ENCODE data around the gene ZNF48.

ZNF48 gene

GRCh38 chr16:30413112-30413806, 18.0 kb downstream of the ZNF48 start:
- no peaks in the 10 kb centered on the region for H3K36me3 ChIP-seq (ENCODE audit: insufficient read depth)
- H3K4me3 ChIP-seq (IDR thresholded peaks at IDR 0.05; ENCODE audit: insufficient read depth, low read depth, low read length): no peak overlapping the region
- peak overlapping the region; percentile 1; the same call in 1 of the 2 replicates for H3K4me2 ChIP-seq
- no peaks in the 10 kb centered on the region for H4K20me1 ChIP-seq (ENCODE audit: insufficient read depth)
- peaks cover 6% of the 10 kb centered on the region; the same call in 1 of the 2 replicates for H3K79me2 ChIP-seq (ENCODE audit: insufficient read depth, low read depth)
- H3K4me1 ChIP-seq (ENCODE audit: low read depth, poor library complexity, severe bottlenecking): peaks cover 57% of the 10 kb centered on the region
- no peaks in the 10 kb centered on the region for H3K27me3 ChIP-seq (ENCODE audit: insufficient read depth, low read depth)
- TF ChIP-seq CTCF (conservative IDR thresholded peaks at IDR 0.05; ENCODE audit: low read depth, low read length): no peak
- no peak overlapping the region for H2AFZ ChIP-seq (ENCODE audit: low read depth)
- H3K27ac ChIP-seq: no peak overlapping the region
- no peak overlapping the region for H3K9ac ChIP-seq

GRCh38 chr16:30414159-30414558, 18.9 kb downstream of the ZNF48 start:
- Histone ChIP-seq H3K4me2 (no peak overlapping the region), H3K4me3 (IDR thresholded peaks at IDR 0.05; ENCODE audit: insufficient read depth, low read depth, low read length) (no peak overlapping the region), H3K79me2 (ENCODE audit: insufficient read depth, low read depth) (peaks cover 3% of the 10 kb centered on the region; the same call in 1 of the 2 replicates), H3K27me3 (ENCODE audit: insufficient read depth, low read depth) (no peaks in the 10 kb centered on the region), H3K4me1 (ENCODE audit: low read depth, poor library complexity, severe bottlenecking) (peaks cover 56% of the 10 kb centered on the region), H3K27ac (no peak overlapping the region), H3K9ac (no peak overlapping the region), H2AFZ (ENCODE audit: low read depth) (no peak overlapping the region), H3K36me3 (ENCODE audit: insufficient read depth) (no peaks in the 10 kb centered on the region), H4K20me1 (ENCODE audit: insufficient read depth) (no peaks in the 10 kb centered on the region)
- no peak for TF ChIP-seq CTCF (conservative IDR thresholded peaks at IDR 0.05; ENCODE audit: low read depth, low read length)

DNA sequence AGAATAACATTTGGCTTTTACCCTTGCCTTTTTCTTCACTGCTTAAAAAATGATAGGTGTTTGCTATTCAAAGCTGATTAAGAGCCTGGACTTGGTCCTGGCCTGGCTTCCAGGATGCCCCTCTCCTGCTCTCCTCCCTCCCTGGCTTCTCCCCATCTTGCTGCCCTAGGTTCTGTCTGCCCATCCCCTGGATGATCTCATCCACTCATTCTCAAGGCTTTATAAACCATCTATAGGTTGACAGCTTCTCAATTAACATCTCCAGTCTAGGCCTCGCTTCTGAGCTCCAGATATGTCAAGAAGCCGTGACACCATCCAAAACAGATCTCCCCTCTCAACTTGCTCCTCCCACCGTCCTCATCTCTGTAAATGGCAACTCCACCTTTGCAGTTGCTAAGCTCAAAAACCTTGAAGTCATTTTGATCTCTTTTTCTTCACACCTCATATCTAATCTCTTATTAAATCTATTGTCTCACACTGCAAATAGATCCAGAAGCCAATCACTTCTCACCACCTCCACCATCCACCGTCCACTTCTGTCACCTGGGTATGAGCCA, 20.9 kb downstream of the ZNF48 start:
- Histone ChIP-seq H3K79me2 (ENCODE audit: insufficient read depth, low read depth) (peaks cover 3% of the 10 kb centered on the region; the same call in 1 of the 2 replicates), H3K9ac (no peak overlapping the region), H3K4me3 (IDR thresholded peaks at IDR 0.05; ENCODE audit: insufficient read depth, low read depth, low read length) (no peak overlapping the region), H3K4me2 (no peak overlapping the region; the same call in 1 of the 2 replicates), H3K27ac (peak overlapping the region; percentile 5; the same call in 1 of the 2 replicates), H2AFZ (ENCODE audit: low read depth) (no peak overlapping the region), H3K27me3 (ENCODE audit: insufficient read depth, low read depth) (no peaks in the 10 kb centered on the region), H3K36me3 (ENCODE audit: insufficient read depth) (no peaks in the 10 kb centered on the region), H3K4me1 (ENCODE audit: low read depth, poor library complexity, severe bottlenecking) (peaks cover 49% of the 10 kb centered on the region), H4K20me1 (ENCODE audit: insufficient read depth) (no peaks in the 10 kb centered on the region)
- no peak for TF ChIP-seq CTCF (conservative IDR thresholded peaks at IDR 0.05; ENCODE audit: low read depth, low read length)

- Histone ChIP-seq H3K27ac (peak overlapping the region; percentile 68), H3K36me3 (ENCODE audit: insufficient read depth) (no peaks in the 10 kb centered on the region), H3K4me2 (peak overlapping the region; percentile 83), H3K79me2 (ENCODE audit: insufficient read depth, low read depth) (peaks cover 3% of the 10 kb centered on the region; the same call in 1 of the 2 replicates), H2AFZ (ENCODE audit: low read depth) (peak overlapping the region; percentile 78), H3K4me3 (IDR thresholded peaks at IDR 0.05; ENCODE audit: insufficient read depth, low read depth, low read length) (no peak overlapping the region), H3K27me3 (ENCODE audit: insufficient read depth, low read depth) (no peaks in the 10 kb centered on the region), H3K9ac (peak overlapping the region; percentile 59; the same call in 1 of the 2 replicates), H4K20me1 (ENCODE audit: insufficient read depth) (no peaks in the 10 kb centered on the region), H3K4me1 (ENCODE audit: low read depth, poor library complexity, severe bottlenecking) (peaks cover 48% of the 10 kb centered on the region)
- TF ChIP-seq CTCF (conservative IDR thresholded peaks at IDR 0.05; ENCODE audit: low read depth, low read length): no peak
Measured at GRCh38 chr16:30416624-30417528, 21.7 kb downstream of the ZNF48 start.
